ENCODE measurements around the gene PCSK2.

DNA sequence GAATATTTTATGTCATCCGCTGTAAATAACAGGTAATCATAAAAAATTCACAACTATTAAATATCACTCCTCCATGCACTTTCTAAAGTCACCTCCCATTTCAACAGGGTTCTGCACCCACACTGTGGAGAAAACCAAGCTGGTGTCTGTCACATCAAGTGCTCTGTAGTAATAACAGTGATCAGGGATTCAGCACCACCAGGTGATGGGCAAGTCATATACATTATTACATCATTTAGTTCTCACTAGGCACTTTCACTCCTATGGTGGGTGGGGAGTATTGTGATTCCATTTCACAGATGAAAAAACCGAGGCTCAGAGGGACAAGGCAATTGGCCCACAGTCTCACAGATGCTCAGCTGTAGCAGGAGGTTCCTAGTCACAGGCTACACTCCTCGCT lies 295.7 kb downstream of the PCSK2 start:
- TF ChIP-seq POLR2A (IDR thresholded peaks at IDR 0.05; ENCODE audit: low read depth, low read length) (no peak), TAF1 (IDR thresholded peaks at IDR 0.05; ENCODE audit: borderline replicate concordance, low read depth, low read length) (no peak)
